Globus pallidus (tissue), 1 donor: ENCODE measurements around the gene SMG6.
"Not testable (repeated sequence)": the region's sequence is repeated elsewhere in the genome, so short reads cannot be mapped to it uniquely, and the experiment has no call there.

Source experiments
- DNase-seq: peaks from one replicate; pipeline ENCODE4 v3.0.0-alpha.2; 2015; ENCODE audit warnings: low spot score

SMG6 gene

DNA sequence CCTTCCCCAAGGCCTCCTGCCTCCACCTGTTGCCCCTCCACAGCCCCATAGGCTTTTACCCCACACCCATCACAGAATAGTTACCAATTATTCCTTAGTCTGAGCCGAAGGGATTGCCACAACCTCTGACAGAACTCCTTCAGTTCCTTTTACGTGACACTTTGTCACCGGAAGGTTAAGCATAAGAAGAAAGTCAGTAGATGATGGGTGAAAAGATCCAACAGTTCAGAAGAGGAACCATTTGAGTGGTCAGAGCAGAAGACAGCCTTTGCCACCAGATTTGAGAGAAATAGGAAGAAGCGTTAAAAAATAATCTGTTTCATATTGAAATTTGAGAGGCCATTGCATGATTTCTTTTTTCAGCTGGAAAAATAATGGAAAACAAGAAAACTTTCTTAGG, 1.3 kb upstream of the SMG6 start:
- DNase-seq: no peak

DNA sequence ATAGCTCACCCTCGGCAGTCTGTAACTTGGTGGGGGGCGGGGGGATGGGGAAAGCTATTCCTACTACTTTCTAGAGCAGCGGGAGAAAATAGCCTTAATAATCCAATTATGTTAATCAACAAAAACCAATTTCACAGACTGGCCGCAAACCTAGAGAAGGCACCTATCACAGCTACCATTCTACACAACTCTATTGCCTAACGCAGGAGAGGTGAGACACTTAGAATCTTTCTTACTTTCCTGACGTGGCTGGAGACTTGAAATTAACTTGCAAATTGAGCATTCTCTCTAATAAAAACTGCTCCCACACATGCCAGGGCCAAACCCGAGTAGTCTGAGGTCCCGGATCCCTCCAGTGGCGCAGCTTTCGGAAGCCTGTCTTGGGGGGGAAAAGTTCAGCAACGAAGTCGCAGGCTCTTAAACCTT, 794 bp downstream of the SMG6 start:
- no peak for DNase-seq

DNA sequence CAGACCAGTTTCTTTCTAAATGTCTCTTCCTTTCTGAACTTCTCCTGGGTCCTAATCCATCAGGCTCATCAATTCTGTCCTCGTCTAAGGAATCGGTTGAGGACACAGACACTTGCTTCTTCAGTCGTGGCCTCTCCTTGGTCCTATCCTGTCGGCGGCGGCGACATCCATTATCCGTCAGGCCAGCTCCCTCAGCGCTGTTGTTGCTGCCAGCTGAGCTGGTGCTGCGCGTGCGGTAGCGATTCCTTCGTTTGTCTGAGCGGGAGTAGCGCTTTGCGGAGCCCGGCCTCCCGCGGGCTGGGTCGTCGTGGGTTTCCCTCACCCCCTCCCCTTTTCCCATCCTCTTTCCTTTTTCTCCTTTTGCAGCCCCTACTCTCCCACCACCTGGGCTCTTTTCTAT, 3.8 kb downstream of the SMG6 start:
- DNase-seq: no peak

DNA sequence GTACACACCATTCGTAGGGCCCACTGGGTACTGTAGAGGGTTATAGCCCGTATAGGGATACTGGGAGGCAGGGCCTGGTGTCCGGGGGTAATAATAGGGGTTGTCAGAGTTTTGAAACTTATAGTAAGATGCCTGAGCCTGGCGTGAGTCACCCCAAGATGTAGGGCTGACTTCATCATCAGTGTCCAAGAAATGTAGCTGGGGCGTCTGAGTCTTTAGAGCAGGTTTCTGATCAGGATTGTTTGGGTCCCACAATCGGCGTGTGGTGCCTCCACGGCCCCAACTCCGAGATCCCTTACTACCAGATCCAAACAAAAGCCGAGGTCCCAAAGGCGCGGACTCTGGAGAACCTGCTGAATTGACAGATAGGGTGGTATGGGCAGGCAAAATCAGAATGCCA, 4.4 kb downstream of the SMG6 start:
- no peak for DNase-seq

DNA sequence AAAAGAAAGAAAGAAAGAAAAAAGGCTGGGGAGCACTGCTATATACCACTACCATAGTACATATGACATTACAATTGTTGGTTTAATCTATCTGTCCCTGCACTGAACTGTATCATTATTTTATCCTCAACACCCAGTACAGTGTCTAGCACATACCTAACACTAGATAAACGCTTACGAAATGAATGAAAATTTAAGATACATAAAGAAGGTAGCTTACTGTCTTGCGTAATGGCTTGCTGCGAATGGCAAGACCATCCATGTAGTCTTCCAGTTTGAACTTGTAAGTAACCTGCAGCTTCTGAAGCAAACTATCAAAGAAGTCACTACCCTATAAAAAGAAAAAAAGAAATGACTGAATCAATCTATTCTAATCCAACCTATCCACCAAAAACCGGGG, 6.6 kb downstream of the SMG6 start:
- no peak for DNase-seq

DNA sequence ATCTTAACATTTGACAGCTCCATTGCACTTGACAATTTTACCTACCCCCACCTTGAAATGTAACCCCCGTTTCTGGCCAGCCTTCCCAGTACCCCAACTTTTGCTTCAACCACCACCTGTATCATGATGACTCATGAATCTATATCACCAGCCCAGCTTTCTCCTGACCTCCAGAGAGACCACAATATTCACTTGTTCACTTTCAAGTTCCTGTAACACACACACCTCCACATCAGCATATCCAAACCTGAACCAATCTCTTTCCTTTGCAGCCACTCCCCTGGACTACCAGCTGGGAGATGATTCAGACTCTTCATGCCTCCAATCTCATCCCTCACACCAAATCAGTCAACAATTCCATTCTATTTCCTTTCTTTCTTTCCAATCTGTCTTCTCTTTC, 8.0 kb downstream of the SMG6 start:
- no peak for DNase-seq

- DNase-seq: no peak
These were observed 11.5 kb downstream of the SMG6 start for GRCh38 chr17:2292100-2292499.

- DNase-seq: no peak
These were observed 13.6 kb downstream of the SMG6 start for GRCh38 chr17:2289878-2290478.

DNA sequence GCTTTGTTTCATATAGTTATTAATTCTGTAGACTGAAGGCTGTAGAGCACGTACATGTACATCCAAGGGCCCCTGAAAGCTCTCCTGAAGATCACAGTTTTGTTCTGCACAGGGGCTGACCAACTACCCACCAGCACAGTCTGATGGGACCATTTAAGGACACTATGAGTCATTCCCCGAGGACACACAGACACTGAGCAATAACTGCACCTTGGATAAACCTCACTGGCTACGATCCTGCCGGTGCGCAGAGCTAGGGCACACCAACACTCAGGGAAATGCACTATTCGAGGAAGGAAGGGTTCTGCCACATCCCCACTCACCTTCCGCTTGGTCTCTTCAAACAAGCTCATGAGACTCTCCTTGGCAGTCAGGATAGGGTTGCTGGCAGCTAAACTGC, 20.3 kb downstream of the SMG6 start:
- DNase-seq: no peak

GRCh38 chr17:2282297-2282873, 21.2 kb downstream of the SMG6 start:
- peak; percentile 42 for DNase-seq

DNA sequence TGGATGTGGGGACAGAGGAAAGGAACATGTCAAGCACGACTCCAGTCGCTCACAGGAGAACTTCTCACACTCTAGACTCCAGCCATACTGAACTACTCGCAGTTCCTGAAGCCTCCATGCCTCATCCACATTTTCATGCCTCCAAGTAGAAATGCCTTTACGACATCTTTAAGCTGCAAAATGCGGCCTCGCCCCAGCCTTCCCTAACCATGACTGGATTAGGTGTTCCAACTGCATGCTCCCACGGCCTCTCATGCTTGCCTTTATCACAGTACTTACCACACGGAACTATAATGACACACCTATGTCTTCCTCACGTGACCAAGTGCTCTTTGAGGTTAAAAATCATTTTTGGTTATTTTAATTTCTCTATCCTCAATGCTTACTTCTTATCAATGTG, 23.9 kb downstream of the SMG6 start:
- DNase-seq: no peak

GRCh38 chr17:2277429-2278170, 26.0 kb downstream of the SMG6 start:
- DNase-seq: no peak

DNA sequence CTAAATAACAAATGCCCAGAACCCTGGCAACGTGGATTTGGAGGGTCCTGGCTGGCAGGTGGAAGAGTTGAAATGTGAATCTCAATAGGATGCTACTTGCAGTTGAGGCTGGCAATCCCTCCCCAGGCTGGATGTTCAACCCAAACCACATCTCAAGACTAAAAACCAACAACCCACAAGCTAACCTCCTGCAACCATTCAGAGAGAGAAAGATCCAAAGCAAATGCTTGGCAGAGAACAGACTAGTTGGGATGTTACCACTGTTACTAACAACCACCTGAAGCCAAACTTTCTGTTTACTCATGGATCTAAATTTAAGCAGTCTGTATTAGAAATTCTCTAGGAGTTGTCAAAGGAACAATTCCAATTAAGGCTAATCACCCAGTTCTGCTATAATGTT, 27.9 kb downstream of the SMG6 start:
- DNase-seq: no peak

GRCh38 chr17:2274414-2274813, 29.2 kb downstream of the SMG6 start:
- no peak for DNase-seq

DNA sequence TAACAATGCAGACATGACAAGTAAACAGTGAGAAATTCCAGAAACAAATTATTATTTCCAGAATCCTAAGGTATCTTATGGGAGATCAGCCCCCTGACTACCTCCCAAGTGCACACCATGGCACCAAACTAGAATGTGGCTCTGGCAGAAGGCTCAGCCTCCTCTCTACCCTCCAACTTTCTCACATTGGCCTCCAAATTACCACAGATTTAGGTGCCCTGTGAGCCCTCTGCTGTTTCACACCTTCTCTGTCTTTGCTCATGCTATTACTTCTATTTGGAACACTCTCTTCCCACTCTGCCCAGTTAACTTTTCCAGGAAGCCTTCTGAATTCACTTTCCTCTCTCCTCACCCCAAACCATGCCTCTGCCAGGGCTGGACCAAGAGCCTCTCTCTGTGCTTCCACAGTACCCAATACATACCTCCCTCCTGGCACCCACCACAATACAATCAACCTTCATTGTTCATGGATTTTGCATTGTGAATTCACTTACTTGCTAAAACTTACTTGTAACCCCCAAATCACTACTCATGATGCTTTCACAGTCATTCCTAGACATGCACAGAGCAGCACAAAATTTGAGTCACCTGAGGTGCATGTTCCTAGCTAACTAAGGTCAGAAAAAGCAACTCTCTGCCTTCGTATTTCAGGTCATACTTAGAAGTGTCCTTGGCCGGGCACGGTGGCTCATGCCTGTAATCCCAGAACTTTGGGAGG, 31.4 kb downstream of the SMG6 start:
- no peak for DNase-seq

GRCh38 chr17:2267354-2267753, 36.2 kb downstream of the SMG6 start:
- DNase-seq: no peak

DNA sequence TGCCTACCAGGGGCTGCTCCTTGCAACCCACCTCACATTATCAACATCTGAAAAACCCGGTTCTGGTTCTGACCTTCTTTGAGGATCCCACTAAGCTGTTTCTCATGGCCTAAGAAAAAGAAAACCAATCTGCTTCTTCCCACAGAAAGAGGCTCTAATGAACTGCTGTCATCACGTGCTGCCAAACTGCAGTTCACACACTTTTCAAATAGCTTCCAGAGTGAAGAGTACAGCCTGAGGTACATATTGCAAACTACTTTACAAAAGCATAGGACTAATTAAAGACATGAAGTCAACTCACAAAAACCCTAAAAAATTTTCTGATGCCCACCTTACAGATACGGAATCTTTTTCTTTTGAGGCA, 36.7 kb downstream of the SMG6 start:
- DNase-seq: no peak

- no peak for DNase-seq
These were observed 37.3 kb downstream of the SMG6 start for GRCh38 chr17:2266045-2266864.

GRCh38 chr17:2265166-2265565, 38.4 kb downstream of the SMG6 start:
- not testable (repeated sequence) for DNase-seq

GRCh38 chr17:2264067-2264860, 39.3 kb downstream of the SMG6 start:
- no peak for DNase-seq
